HG02970 (cell line): ENCODE measurements around the gene PCDH17.

Experiments used
- ATAC-seq: cut with Tn5 transposase; IDR thresholded peaks from one replicate; pipeline ENCODE4 v1.9.1; 2021; ENCODE audit warnings: mild to moderate bottlenecking, moderate library complexity, moderate number of reproducible peaks; ENCODE audit not compliant: unreplicated experiment, low FRiP score

Gene PCDH17

DNA sequence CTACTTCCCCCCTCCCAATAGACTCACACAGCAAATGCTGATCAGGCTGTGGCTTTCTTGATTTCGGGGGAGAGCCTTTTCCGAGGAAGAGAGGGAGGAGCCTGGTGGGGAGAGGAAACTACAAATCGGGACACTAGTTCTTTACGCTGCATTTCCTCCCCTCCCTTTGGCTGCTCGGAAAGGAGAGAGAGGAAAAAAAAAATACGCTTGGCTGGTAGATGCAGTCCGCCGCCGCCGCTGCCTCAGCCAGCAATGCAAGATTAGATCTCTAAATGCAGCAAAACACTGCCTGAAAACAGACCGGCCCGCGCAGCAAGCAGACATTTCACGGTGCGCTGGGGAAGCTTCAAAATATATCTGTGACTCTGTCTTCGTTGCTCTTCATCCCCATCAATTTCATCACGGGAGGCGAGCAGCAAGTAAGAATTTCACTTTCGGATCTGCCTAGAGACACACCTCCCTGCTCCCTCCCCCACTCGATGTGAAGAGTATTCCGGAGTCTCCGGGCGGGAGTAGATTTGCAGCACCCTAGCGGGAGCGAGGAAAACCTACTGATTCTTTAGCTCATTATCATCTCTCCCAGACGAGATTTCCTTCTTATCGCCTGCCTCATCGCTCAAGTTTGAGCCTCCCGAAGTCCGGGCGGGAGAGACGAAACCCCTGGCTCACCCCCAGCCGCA is at the start of gene PCDH17:
Gene PCDH17 (plus strand): TSS at position 149 of the 680 bp plus-strand sequence. CDS start 803 bp downstream, outside the sequence.
- no peak for ATAC-seq

- no peak for ATAC-seq
Measured at GRCh38 chr13:57582032-57582431, 49.5 kb upstream of the PCDH17 start.

- ATAC-seq = no peak
Measured at GRCh38 chr13:57583529-57583928, 48.0 kb upstream of the PCDH17 start.

DNA sequence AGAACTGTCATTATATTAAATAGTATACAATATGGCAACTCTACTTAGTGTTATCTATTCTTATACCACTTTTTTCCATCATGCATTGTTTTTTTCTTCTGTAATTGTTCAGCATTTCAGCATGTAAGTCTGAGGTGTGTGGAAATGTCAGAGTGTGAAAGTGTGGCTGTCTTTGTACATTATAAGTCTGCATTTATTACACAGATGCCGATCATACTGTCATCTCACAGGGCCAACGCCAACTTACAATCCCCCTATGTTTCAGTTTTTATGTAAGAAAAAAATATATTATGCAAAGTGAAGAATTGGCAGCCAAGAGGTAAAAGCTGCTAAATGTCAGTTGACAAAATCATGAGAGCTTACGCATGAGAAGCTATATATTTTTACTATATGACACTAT is 42.9 kb upstream of the PCDH17 start:
- no peak for ATAC-seq

DNA sequence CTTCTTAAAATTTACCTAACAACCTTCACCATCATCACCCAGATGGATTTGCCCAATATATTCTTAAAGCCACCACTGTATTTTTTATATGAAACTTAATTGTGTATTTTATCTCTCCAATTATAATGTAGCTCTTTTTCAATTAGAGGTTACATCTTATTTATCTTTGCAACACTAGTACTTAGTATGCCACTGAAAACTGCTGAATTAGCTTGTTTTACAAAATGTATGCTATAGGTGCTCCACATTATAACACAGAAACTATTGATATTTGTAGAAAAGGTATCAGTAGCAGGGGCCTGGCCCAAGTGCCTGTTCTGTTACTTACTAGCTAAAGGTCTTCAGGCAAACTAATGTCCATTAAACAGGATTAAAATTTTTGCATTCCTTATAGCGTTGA is 35.8 kb upstream of the PCDH17 start:
- no peak for ATAC-seq

DNA sequence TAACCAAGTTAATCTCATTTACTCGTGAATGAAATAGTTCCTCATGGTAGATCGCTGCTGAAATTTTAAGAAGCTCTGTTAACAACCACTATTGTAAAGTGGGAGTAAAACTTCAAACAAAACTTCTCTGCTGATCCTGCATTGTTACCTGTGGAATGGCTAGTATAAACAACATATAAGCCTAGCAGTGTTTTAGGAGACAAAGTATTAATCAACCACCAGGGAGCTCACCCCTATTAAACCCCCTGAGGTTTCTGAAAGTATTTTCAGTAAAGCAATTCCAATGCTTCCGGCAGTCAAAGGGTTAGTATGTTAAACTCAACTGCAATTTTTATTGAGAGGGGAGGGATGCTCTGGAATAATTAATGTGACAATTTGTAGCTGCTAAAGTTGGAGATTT is 30.0 kb upstream of the PCDH17 start:
- ATAC-seq = no peak

DNA sequence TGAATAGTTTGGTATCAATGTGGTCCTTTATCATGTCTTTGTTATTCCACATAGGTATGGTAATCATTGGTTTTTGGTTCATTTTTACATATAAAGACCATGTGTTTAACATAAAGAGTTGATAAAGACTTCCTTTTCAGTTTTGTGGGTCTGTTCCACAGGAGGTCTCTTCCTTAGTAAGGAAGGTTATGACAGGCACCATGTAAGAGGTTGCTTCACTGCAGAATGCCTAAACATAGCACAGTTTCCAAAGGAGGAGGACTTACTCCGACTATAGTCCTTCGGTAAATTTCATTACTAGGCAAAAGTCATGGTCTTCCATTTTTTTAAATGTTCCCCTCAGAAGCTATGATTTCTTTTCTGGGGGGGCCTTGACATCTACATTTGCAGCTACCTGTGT is 27.1 kb upstream of the PCDH17 start:
- no peak for ATAC-seq

GRCh38 chr13:57611969-57612368 is 19.6 kb upstream of the PCDH17 start:
- no peak for ATAC-seq

- no peak for ATAC-seq
Measured at GRCh38 chr13:57612568-57612967, 19.0 kb upstream of the PCDH17 start.

DNA sequence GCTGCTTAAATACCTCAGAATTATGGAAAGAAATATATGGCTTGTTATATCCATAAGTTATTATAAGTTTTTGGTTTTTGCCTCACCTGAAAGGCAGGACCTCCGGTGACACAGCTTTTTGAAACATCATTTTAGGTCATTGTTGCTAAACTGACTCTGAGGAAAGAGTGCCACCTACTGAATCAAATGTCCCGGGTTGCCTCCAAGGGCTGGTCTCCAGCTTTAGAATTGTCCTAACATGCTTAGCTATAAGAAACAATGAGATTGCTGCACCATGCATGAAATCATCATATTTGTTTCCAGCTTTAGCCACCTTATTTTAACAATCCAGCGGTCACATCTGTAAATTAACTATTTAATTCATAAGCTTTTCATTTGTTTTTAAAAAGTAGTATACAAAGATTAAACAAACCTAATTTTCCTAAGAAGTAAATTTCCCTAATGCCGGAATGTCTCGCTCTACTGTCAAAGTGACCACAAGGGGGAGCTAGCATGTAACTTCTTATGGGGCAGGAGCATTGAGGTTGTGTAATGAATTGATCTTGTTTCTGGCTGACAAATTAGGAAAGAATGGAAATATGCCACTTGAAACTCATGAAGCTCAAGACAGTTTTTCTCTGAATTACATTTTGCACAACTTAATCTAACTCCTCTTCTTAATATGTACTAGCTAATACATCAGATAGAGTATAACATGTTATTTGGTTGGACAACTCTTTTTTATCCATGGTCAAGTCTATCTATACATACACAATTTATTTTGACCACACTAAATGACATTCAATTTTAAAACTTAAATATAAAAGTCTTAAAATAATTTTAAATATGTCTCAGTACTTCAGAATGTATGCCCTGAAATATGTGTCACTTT is 6.7 kb upstream of the PCDH17 start:
- no peak for ATAC-seq

DNA sequence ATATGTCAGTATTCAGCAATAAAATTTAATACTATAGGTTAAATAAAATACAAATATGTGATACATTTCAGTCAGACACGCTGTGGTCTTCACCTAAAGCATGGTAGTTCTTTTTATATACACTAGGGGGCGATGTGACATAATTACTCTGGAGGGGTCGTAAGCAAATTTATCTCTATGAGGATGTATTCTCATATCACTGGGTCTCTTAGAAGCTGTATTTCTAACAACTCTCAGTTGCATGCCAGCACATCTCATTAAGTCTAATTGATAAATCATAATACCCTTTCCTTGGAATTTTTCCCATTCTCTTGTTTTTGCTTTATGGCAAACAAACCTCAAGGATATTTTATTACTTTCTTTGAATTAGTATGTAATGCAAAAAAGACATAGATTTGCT is 3.9 kb upstream of the PCDH17 start:
- ATAC-seq = no peak

DNA sequence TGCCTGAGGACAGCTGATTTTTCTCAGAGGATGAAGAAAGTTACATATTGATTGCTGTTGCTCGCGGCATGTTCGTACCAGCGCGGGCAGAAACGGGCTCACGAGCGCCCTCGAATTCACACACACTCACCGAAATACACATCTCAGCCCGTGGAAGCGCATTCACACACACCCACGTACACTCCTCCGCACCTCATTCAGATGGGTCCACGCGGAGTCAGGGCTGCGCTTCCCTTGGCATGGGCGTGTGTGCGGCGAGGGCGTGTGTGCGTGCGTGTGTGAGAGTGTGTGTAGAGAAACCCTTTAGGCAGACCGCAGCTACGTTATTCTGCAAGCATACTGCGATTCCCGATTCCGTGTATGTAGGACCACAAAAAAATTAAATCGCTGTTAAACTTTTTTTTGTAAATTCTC is 2.1 kb upstream of the PCDH17 start:
- ATAC-seq = no peak

DNA sequence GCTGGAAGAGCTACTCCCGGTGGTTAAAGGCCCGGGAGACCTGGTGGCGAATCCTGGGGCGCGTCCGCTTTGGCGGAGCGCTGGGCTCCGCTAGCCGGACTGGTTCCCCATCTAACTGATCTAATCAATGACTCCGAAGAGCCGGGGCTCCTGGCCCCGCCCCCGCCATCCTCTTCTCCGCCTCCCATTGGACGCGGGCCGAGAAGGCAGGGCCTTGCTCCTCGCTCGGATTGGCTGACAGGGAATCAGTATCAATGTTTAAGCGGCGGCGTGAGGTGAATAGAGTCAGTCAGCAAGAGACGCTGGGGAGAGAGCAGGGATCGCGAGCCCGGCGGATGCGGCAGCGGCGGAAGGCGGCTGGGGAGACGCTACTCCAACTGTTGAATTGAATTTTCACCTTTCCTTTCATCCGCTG is 1.7 kb upstream of the PCDH17 start:
- no peak for ATAC-seq

DNA sequence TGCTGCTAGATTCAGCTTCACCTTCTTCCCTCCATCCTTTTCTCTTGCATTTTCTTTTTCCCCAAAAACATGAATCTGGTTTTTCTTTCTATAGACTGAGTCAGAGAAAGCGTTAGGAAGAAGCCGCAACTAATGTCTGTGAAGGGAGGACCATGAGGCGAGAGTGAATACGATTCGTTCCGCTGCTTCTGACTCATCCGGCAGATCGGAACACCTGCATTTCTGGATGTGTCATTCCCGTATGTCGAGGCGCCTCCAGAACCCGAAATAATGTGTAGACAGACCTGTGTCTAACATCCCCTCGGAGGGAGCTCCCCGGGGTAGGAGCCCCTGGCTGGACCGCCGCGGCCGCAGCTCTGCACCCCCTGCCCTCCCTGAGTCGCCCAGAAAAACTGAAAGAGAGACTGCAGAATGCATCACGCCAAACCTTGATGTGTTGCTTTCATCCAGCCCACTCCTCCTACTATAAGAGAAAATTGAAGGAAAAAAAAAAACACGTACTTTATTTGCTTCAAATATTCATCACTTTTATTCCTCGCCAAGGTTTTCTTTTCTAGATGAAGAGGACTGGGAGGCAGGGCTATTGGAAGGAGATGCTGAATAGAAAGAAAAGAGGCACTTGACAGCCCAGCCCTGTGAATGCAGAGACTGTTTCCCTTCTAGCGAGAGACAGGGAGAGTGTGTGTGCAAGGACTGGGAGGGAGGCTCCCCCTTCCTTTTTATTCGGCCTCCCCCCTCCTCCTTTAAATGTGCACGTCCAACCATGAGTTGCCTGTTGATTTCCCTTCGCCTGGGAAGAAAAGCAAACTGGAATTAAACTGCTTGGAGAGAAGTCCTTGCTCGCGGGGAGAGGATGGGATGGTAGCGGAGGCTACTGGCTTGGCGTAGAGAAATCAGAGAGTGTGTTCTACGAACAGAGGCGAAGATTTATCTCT is 616 bp upstream of the PCDH17 start:
- no peak for ATAC-seq

- ATAC-seq = no peak
Measured at GRCh38 chr13:57632276-57633140, 964 bp downstream of the PCDH17 start.

DNA sequence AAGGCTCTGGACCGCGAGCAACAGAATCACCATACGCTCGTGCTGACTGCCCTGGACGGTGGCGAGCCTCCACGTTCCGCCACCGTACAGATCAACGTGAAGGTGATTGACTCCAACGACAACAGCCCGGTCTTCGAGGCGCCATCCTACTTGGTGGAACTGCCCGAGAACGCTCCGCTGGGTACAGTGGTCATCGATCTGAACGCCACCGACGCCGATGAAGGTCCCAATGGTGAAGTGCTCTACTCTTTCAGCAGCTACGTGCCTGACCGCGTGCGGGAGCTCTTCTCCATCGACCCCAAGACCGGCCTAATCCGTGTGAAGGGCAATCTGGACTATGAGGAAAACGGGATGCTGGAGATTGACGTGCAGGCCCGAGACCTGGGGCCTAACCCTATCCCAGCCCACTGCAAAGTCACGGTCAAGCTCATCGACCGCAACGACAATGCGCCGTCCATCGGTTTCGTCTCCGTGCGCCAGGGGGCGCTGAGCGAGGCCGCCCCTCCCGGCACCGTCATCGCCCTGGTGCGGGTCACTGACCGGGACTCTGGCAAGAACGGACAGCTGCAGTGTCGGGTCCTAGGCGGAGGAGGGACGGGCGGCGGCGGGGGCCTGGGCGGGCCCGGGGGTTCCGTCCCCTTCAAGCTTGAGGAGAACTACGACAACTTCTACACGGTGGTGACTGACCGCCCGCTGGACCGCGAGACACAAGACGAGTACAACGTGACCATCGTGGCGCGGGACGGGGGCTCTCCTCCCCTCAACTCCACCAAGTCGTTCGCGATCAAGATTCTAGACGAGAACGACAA is 1.8 kb downstream of the PCDH17 start:
- no peak for ATAC-seq

GRCh38 chr13:57633950-57634838 is 2.6 kb downstream of the PCDH17 start:
- ATAC-seq = no peak

DNA sequence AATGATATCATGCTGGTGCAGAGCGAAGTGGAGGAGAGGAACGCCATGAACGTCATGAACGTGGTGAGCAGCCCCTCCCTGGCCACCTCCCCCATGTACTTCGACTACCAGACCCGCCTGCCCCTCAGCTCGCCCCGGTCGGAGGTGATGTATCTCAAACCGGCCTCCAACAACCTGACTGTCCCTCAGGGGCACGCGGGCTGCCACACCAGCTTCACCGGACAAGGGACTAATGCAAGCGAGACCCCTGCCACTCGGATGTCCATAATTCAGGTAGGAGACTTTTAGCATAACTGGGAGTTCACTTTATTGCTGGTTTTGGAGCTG is 3.3 kb downstream of the PCDH17 start:
- no peak for ATAC-seq
